ENCODE data around the gene GMDS. TPM values are rescaled to one million over a fixed set of nuclear protein-coding genes. Genes with fewer than 3 reads are reported as not detected.

GMDS gene
- total RNA-seq, 1 donor from 2014 or later = 30.1 TPM

DNA sequence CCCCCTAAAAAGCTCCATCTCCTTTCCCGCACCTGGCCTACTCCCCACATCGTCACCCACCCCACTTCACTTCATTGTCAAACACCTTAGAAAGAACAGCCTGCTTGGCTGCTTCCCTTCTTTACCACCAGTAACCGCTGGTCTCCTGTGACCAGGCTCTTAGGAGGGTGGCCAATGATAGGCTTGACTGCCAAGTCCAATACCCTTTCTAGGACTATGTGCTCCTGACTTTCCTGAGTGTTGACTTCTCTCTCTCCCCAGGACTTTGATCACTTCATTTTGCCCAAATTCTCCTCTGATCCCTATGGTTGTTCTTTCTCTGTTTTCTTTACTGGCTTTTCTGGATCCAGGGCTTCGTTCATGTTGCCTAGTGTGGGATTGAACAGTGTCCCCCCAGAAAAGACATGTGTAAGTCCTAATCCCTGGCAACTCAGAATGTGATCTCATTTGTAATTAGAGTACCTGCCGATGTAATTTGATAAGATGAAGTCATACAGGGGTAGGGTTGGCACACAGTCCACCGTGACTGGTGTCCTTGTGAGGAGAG, 254.0 kb downstream of the GMDS start:
- no peak for DNase-seq
- no peak overlapping the region for H3K4me3 Mint-ChIP-seq
- intact Hi-C loops (cut with micrococcal nuclease) = no loop called here
- ATAC-seq (ENCODE audit: low read depth) = no peak
- H3K36me3 Mint-ChIP-seq (ENCODE audit: low read depth) = no peaks in the 10 kb centered on the region
- H3K27me3 Mint-ChIP-seq = no peaks in the 10 kb centered on the region
- ChIA-PET CTCF (no interaction called here), POLR2A (no interaction called here)
- no peak overlapping the region for H3K27ac Mint-ChIP-seq
- TF ChIP-seq, protein P1, sequence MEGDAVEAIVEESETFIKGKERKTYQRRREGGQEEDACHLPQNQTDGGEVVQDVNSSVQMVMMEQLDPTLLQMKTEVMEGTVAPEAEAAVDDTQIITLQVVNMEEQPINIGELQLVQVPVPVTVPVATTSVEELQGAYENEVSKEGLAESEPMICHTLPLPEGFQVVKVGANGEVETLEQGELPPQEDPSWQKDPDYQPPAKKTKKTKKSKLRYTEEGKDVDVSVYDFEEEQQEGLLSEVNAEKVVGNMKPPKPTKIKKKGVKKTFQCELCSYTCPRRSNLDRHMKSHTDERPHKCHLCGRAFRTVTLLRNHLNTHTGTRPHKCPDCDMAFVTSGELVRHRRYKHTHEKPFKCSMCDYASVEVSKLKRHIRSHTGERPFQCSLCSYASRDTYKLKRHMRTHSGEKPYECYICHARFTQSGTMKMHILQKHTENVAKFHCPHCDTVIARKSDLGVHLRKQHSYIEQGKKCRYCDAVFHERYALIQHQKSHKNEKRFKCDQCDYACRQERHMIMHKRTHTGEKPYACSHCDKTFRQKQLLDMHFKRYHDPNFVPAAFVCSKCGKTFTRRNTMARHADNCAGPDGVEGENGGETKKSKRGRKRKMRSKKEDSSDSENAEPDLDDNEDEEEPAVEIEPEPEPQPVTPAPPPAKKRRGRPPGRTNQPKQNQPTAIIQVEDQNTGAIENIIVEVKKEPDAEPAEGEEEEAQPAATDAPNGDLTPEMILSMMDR (IDR thresholded peaks at IDR 0.05) = no peak
- H3K4me1 Mint-ChIP-seq = no peaks in the 10 kb centered on the region
- H3K9me3 Mint-ChIP-seq = peaks cover under 1% of the 10 kb centered on the region

DNA sequence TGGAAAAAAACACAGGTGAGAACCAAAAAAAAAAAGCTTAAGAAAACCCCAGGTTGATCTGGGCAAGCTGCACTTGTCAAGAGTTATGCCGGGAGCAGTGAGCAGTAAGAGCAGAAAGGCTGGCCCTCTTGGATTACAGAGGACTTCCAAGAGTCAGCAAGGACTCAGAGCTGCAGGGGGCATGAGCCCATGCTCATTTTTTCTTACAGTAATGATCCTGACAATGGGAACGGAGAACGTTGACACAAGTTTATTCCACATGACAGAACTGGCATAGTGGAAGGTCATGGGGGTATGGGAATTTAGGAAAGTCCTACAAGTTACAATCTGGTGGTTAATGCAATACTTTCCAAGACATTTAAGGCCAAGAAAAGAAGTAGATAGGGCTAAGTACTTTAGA, 256.6 kb downstream of the GMDS start:
- DNase-seq (no peak), ATAC-seq (ENCODE audit: low read depth) (no peak)
- TF ChIP-seq, protein P1 (IDR thresholded peaks at IDR 0.05) = no peak
- Mint-ChIP-seq H3K27ac (no peak overlapping the region), H3K9me3 (peaks cover 7% of the 10 kb centered on the region), H3K4me3 (no peak overlapping the region), H3K27me3 (no peaks in the 10 kb centered on the region), H3K4me1 (no peaks in the 10 kb centered on the region), H3K36me3 (ENCODE audit: low read depth) (peaks cover 5% of the 10 kb centered on the region)
- POLR2A ChIA-PET = no interaction called here
- intact Hi-C loops (cut with micrococcal nuclease) = no loop called here
- CTCF ChIA-PET = interaction anchor here (0.7 kb wide), 1 partner anchor 692 kb away, joined by 4 read pairs; no protein-coding TSS in a partner anchor

DNA sequence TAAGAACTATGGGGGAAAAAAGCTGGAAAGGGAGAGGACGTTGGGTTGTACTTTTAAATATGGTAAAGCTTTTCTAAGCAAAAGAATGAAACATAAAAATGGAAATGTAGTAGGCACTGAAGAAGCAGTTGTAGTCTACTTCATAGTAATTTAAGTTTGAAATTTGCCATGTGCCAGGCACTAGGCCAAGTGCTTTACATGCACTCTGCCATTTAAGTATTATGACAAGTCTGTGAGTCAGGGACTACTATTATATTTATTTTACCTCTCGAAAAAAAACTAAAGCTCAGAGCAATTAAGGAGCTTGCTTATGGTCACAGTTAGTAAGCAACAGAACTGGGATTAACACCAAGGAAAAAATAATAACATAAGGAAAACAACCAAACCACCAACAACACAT, 257.8 kb downstream of the GMDS start:
- CTCF ChIA-PET = interaction anchor here (0.6 kb wide), 1 partner anchor 13 kb away, joined by 3 read pairs; no protein-coding TSS in a partner anchor
- H3K27me3 Mint-ChIP-seq = no peaks in the 10 kb centered on the region
- intact Hi-C loops (cut with micrococcal nuclease) = no loop called here

GRCh38 chr6:1986454-1987243, 258.8 kb downstream of the GMDS start:
- peaks cover 22% of the 10 kb centered on the region for H3K36me3 Mint-ChIP-seq (ENCODE audit: low read depth)
- no peak overlapping the region for H3K4me3 Mint-ChIP-seq
- no peaks in the 10 kb centered on the region for H3K4me1 Mint-ChIP-seq
- intact Hi-C loops (cut with micrococcal nuclease) = no loop called here
- DNase-seq = no peak
- no peaks in the 10 kb centered on the region for H3K27me3 Mint-ChIP-seq
- no peak overlapping the region for H3K27ac Mint-ChIP-seq
- ChIA-PET POLR2A (no interaction called here), CTCF (no interaction called here)
- peaks cover 19% of the 10 kb centered on the region for H3K9me3 Mint-ChIP-seq
- ATAC-seq (ENCODE audit: low read depth) = no peak
- TF ChIP-seq, protein P1 (IDR thresholded peaks at IDR 0.05) = no peak

More for the DNA sequence above, 257.8 kb downstream of the GMDS start:
- Mint-ChIP-seq H3K36me3 (ENCODE audit: low read depth) (peaks cover 14% of the 10 kb centered on the region), H3K4me3 (no peak overlapping the region), H3K4me1 (no peaks in the 10 kb centered on the region), H3K9me3 (peaks cover 16% of the 10 kb centered on the region), H3K27ac (no peak overlapping the region)
- ATAC-seq (ENCODE audit: low read depth) = no peak
- POLR2A ChIA-PET = no interaction called here
- DNase-seq = no peak
- TF ChIP-seq, protein P1 (IDR thresholded peaks at IDR 0.05) = no peak

DNA sequence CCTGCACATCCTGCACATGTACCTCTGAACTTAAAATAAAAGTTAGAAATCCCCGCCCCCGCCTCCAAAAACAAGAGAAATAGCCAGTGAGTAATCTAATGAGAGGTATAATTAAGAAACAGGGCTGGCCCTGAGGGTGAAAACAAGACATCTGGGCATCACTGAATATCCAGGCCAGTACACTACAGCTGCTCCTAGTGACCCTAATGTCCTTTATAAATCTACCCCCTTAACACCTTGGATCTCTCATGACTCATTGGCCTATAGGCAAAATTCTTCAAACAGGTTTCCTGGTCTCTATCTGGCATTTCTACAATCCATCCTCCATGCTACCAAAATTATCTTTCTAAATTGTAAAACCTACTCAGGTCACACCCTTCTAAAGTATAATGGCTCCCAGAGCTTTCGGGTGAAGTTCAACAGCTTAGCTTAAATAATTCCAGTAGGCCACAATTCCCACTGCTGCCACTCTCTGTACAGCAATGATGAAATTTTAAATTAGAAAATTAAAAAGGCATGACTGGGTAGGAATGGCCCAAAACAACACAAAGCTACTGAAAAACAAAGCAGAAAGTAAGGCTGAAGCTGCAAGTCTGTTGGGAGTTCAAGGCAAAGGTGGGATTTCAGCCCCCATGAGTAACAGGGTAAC, 260.9 kb downstream of the GMDS start:
- intact Hi-C loops (cut with micrococcal nuclease) = no loop called here
- ChIA-PET CTCF (no interaction called here), POLR2A (no interaction called here)
- no peaks in the 10 kb centered on the region for H3K4me1 Mint-ChIP-seq
- no peak overlapping the region for H3K27ac Mint-ChIP-seq
- DNase-seq = no peak
- H3K36me3 Mint-ChIP-seq (ENCODE audit: low read depth) = peaks cover 43% of the 10 kb centered on the region
- TF ChIP-seq, protein P1 (IDR thresholded peaks at IDR 0.05) = no peak
- H3K27me3 Mint-ChIP-seq = no peaks in the 10 kb centered on the region
- H3K4me3 Mint-ChIP-seq = no peak overlapping the region
- H3K9me3 Mint-ChIP-seq = peaks cover 32% of the 10 kb centered on the region
- no peak for ATAC-seq (ENCODE audit: low read depth)
